GM12891 (cell line): ENCODE measurements around the gene B3GNT9.

Source experiments
- DNase-seq: peaks from one replicate; pipeline ENCODE4 v3.0.0; 2011; ENCODE audit warnings: low spot score; ENCODE audit not compliant: insufficient read length
- FAIRE-seq: peaks from 2 replicates; lab custom pipeline; 2011; peaks lifted over from hg19 to GRCh38; lab: Jason Lieb, UNC
- PAX5 ChIP-seq: IDR thresholded peaks from 2 replicates; pipeline ENCODE4 v1.6.1; 2011; ENCODE audit warnings: low read length, moderate library complexity, mild to moderate bottlenecking; ENCODE audit not compliant: insufficient read depth, severe bottlenecking
- POLR2A ChIP-seq: IDR thresholded peaks from 2 replicates; pipeline ENCODE4 v1.6.1; 2011; ENCODE audit warnings: low read depth, low read length, control low read depth
- POLR2AphosphoS5 ChIP-seq: IDR thresholded peaks from 2 replicates; pipeline ENCODE4 v1.6.1; 2011; ENCODE audit warnings: low read depth, low read length, control low read depth
- POU2F2 ChIP-seq: IDR thresholded peaks from 2 replicates; pipeline ENCODE4 v1.6.1; 2011; ENCODE audit warnings: low read depth, mild to moderate bottlenecking, control low read depth, low read length, moderate library complexity
- SPI1 ChIP-seq: IDR thresholded peaks from 2 replicates; pipeline ENCODE4 v1.6.1; 2011; ENCODE audit warnings: low read depth, low read length, control low read depth
- TAF1 ChIP-seq: IDR thresholded peaks from 2 replicates; pipeline ENCODE4 v1.6.1; 2011; ENCODE audit warnings: low read depth, low read length, control low read depth

B3GNT9 gene

GRCh38 chr16:67187175-67187890 is 36.5 kb upstream of the B3GNT9 start:
- DNase-seq, result no peak
- no peak for FAIRE-seq
- TF ChIP-seq POLR2AphosphoS5 (no peak), TAF1 (no peak), PAX5 (no peak), POLR2A (no peak), SPI1 (no peak), POU2F2 (no peak)

GRCh38 chr16:67186550-67186950 is 35.8 kb upstream of the B3GNT9 start:
- TF ChIP-seq POU2F2 (no peak), PAX5 (no peak), POLR2AphosphoS5 (no peak), SPI1 (no peak), TAF1 (no peak), POLR2A (no peak)
- FAIRE-seq, result no peak
- no peak for DNase-seq

GRCh38 chr16:67185651-67186134 is 34.9 kb upstream of the B3GNT9 start:
- no peak for DNase-seq
- TF ChIP-seq POU2F2, result no peak
- no peak for FAIRE-seq

GRCh38 chr16:67184995-67185650 is 34.3 kb upstream of the B3GNT9 start:
- TF ChIP-seq PAX5, result peak; percentile 73
- TF ChIP-seq SPI1, result no peak
- no peak for TF ChIP-seq POLR2AphosphoS5
- TF ChIP-seq TAF1, result no peak
- no peak for TF ChIP-seq POU2F2
- no peak for TF ChIP-seq POLR2A
- DNase-seq (no peak), FAIRE-seq (peak; percentile 87)

GRCh38 chr16:67184453-67184994 is 33.7 kb upstream of the B3GNT9 start:
- FAIRE-seq (no peak), DNase-seq (no peak)
- TF ChIP-seq SPI1, result no peak
- TF ChIP-seq PAX5, result no peak
- no peak for TF ChIP-seq POLR2AphosphoS5
- TF ChIP-seq POLR2A, result no peak
- TF ChIP-seq POU2F2, result no peak
- TF ChIP-seq TAF1, result no peak

DNA sequence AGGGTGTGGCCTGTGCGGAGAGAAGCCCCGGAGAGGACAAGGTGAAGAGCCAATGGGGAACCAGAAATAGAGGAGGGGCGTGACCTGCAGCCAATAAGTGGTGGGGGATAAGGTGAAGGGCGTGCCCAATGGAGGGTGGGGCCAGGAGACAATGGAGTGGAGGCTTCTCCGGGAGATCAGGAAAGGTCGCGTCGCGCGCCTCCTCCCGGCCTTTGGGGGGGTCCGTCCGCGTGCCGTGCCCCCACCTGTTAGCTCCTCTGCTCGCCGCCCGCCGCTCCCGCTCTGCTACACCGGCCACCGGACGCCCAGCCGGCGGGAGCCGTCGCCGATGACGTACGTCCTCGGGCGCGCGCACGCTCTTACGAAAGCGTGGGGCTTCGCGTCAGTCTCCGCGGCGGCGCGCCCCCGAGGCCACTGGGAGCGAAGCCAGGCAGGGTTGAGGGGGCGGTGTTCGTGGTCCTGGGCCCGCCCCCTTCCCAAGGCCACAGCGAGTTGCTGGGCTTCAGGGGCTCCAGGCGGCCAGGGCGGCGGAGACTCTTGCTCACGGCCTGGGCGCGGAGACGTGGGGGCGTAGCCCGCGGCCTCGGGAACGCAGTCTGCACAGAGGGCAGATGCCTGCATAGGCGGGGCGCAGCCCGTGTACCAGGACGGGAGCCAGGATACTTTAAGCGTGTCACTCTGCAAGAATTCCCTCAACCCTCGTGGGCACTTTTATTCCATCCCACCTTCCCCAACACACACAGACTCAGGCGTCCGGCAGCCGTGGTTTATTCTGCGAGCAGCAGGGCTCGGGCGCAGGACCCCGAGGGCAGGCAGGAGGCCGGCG is 33.0 kb upstream of the B3GNT9 start, which contains the start of gene MATCAP1:
Gene MATCAP1 (minus strand): TSS at position 337 of the 826 bp plus-strand sequence. CDS start 3,353 bp downstream, outside the sequence.
- TF ChIP-seq TAF1 (no peak), POLR2A (no peak), SPI1 (no peak), POLR2AphosphoS5 (no peak), PAX5 (no peak), POU2F2 (no peak)
- FAIRE-seq (peak; percentile 99), DNase-seq (peak; percentile 99)

DNA sequence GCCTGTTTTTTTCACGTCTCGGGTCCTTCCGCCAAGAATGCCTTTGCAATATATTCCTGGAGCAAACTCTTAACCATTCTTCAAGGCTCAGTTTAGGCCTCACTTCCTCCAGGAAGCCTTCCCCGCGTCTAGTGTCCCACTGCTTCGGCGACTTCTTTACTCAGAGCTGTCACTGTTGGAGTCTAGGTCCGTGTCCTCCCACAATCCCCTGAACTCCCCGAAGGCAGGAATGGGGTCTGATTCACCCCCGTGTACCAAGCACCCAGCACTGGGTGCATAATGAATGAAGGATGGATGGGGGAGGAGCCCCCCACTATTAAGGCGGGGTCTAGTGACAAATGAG is 32.5 kb upstream of the B3GNT9 start:
- DNase-seq (no peak), FAIRE-seq (no peak)
- TF ChIP-seq TAF1 (no peak), POU2F2 (no peak), POLR2A (no peak), POLR2AphosphoS5 (no peak), PAX5 (no peak), SPI1 (0 out of 2 replicates have a peak, but pooled peaks have one; percentile 3)

DNA sequence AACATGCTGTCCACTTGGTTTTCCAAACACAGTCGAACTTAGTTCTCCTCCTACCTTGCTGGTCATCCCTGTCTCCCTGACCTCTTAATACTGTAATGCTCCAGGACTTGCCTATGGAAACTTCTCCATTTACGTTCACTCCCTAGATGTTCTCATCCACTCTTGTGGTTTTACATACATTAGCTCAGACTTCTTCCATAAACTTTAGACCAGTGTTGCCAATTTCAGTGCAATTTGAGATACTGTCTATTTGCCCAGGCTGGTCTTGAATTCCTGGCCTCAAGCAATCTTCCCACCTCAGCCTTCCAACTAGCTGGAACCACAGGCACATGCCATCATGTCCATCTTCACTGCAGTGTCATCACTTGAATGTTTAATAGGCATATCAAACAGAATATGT is 31.5 kb upstream of the B3GNT9 start:
- TF ChIP-seq SPI1 (no peak), PAX5 (no peak), POLR2A (no peak), TAF1 (no peak), POU2F2 (no peak)
- peak; percentile 81 for FAIRE-seq
- DNase-seq, result no peak
